ENCODE results near the gene NCKAP5.

NCKAP5 gene

GRCh38 chr2:133437492-133437891 lies 130.8 kb downstream of the NCKAP5 start:
- no peak for TF ChIP-seq CTCF (IDR thresholded peaks at IDR 0.05; ENCODE audit: control insufficient read depth, extremely low read depth, insufficient read depth)
- no peak for DNase-seq (ENCODE audit: low read depth)
- no peak overlapping the region for H3K4me3 ChIP-seq (ENCODE audit: low read depth, low read length)

GRCh38 chr2:133434959-133435668 lies 133.1 kb downstream of the NCKAP5 start:
- DNase-seq (ENCODE audit: low read depth): peak; percentile 41
- H3K4me3 ChIP-seq (ENCODE audit: low read depth, low read length): no peak overlapping the region
- TF ChIP-seq CTCF (IDR thresholded peaks at IDR 0.05; ENCODE audit: control insufficient read depth, extremely low read depth, insufficient read depth): no peak

GRCh38 chr2:133433455-133434451 lies 134.5 kb downstream of the NCKAP5 start:
- TF ChIP-seq CTCF (IDR thresholded peaks at IDR 0.05; ENCODE audit: control insufficient read depth, extremely low read depth, insufficient read depth): no peak
- no peak for DNase-seq (ENCODE audit: low read depth)

GRCh38 chr2:133432778-133433177 lies 135.5 kb downstream of the NCKAP5 start:
- no peak overlapping the region for H3K4me3 ChIP-seq (ENCODE audit: low read depth, low read length)
- DNase-seq (ENCODE audit: low read depth): no peak
- no peak for TF ChIP-seq CTCF (IDR thresholded peaks at IDR 0.05; ENCODE audit: control insufficient read depth, extremely low read depth, insufficient read depth)

More at GRCh38 chr2:133433455-133434451, 134.5 kb downstream of the NCKAP5 start:
- H3K4me3 ChIP-seq (ENCODE audit: low read depth, low read length): no peak overlapping the region

- no peak for TF ChIP-seq CTCF (IDR thresholded peaks at IDR 0.05; ENCODE audit: control insufficient read depth, extremely low read depth, insufficient read depth)
- DNase-seq (ENCODE audit: low read depth): no peak
- H3K4me3 ChIP-seq (ENCODE audit: low read depth, low read length): no peak overlapping the region
Measured at GRCh38 chr2:133431289-133431688, 137.0 kb downstream of the NCKAP5 start.

GRCh38 chr2:133426791-133427190 lies 141.5 kb downstream of the NCKAP5 start:
- no peak for DNase-seq (ENCODE audit: low read depth)
- no peak overlapping the region for H3K4me3 ChIP-seq (ENCODE audit: low read depth, low read length)
- no peak for TF ChIP-seq CTCF (IDR thresholded peaks at IDR 0.05; ENCODE audit: control insufficient read depth, extremely low read depth, insufficient read depth)

All from LNCaP clone FGC (cell line).